Measurements from ENCODE around the gene EFTUD2. TPM values are rescaled to one million over a fixed set of nuclear protein-coding genes. Genes with fewer than 3 reads are reported as not detected.

The EFTUD2 gene
- total RNA-seq, 1 donor from 2014 or later = 98.4 TPM

- no peak for DNase-seq (ENCODE audit: low read depth)
- H3K36me3 ChIP-seq (ENCODE audit: control insufficient read depth, insufficient read depth, low read length) = no peaks in the 10 kb centered on the region
Observed at GRCh38 chr17:44932096-44932786, 33.0 kb upstream of the EFTUD2 start.

GRCh38 chr17:44931376-44931775 lies 32.1 kb upstream of the EFTUD2 start:
- no peaks in the 10 kb centered on the region for H3K36me3 ChIP-seq (ENCODE audit: control insufficient read depth, insufficient read depth, low read length)
- no peak for DNase-seq (ENCODE audit: low read depth)
- no peaks in the 10 kb centered on the region for H3K27me3 ChIP-seq (ENCODE audit: control insufficient read depth, insufficient read depth, low read length)
- TF ChIP-seq CTCF (IDR thresholded peaks at IDR 0.05; ENCODE audit: insufficient read depth, low read length, poor library complexity, severe bottlenecking) = no peak
- H3K4me3 ChIP-seq (ENCODE audit: low read depth, low read length) = no peak overlapping the region

More at GRCh38 chr17:44932096-44932786, 33.0 kb upstream of the EFTUD2 start:
- H3K4me3 ChIP-seq (ENCODE audit: low read depth, low read length) = no peak overlapping the region
- H3K27me3 ChIP-seq (ENCODE audit: control insufficient read depth, insufficient read depth, low read length) = no peaks in the 10 kb centered on the region
- no peak for TF ChIP-seq CTCF (IDR thresholded peaks at IDR 0.05; ENCODE audit: insufficient read depth, low read length, poor library complexity, severe bottlenecking)

- Histone ChIP-seq H3K4me3 (ENCODE audit: low read depth, low read length) (no peak overlapping the region), H3K27me3 (ENCODE audit: control insufficient read depth, insufficient read depth, low read length) (no peaks in the 10 kb centered on the region), H3K36me3 (ENCODE audit: control insufficient read depth, insufficient read depth, low read length) (peaks cover 3% of the 10 kb centered on the region)
- DNase-seq (ENCODE audit: low read depth) = no peak
- TF ChIP-seq CTCF (IDR thresholded peaks at IDR 0.05; ENCODE audit: insufficient read depth, low read length, poor library complexity, severe bottlenecking) = no peak
Observed at GRCh38 chr17:44930667-44931066, 31.4 kb upstream of the EFTUD2 start.

GRCh38 chr17:44928950-44929720 lies 29.9 kb upstream of the EFTUD2 start:
- Histone ChIP-seq H3K4me3 (ENCODE audit: low read depth, low read length) (no peak overlapping the region), H3K36me3 (ENCODE audit: control insufficient read depth, insufficient read depth, low read length) (peaks cover 3% of the 10 kb centered on the region), H3K27me3 (ENCODE audit: control insufficient read depth, insufficient read depth, low read length) (no peaks in the 10 kb centered on the region)
- TF ChIP-seq CTCF (IDR thresholded peaks at IDR 0.05; ENCODE audit: insufficient read depth, low read length, poor library complexity, severe bottlenecking) = no peak
- DNase-seq (ENCODE audit: low read depth) = no peak

GRCh38 chr17:44928136-44928535 lies 28.9 kb upstream of the EFTUD2 start:
- no peak for TF ChIP-seq CTCF (IDR thresholded peaks at IDR 0.05; ENCODE audit: insufficient read depth, low read length, poor library complexity, severe bottlenecking)
- Histone ChIP-seq H3K27me3 (ENCODE audit: control insufficient read depth, insufficient read depth, low read length) (no peaks in the 10 kb centered on the region), H3K36me3 (ENCODE audit: control insufficient read depth, insufficient read depth, low read length) (peaks cover 3% of the 10 kb centered on the region), H3K4me3 (ENCODE audit: low read depth, low read length) (no peak overlapping the region)
- no peak for DNase-seq (ENCODE audit: low read depth)

All from kidney epithelial cell (primary cell).